A549 (cell line): ENCODE results near the gene DZIP3.

ENCODE experiments used
- CEBPB ChIP-seq, 2 experiments: fragments of >200 bp in 1 of 2; sonication (Bioruptor Twin) in 1 of 2; formaldehyde crosslinking in 1 of 2; IDR thresholded peaks; 2 replicates each; pipeline ENCODE4 v1.6.1; 2012 to 2016
- CTCF ChIP-seq: fragments of >200 bp; sonication (Bioruptor Twin); formaldehyde crosslinking; IDR thresholded peaks from 3 replicates; pipeline ENCODE4 v1.5.1; 2016
- HMGXB4 ChIP-seq: fragments of 250-450 bp; sonication (Bioruptor Pico); IDR thresholded peaks from 2 replicates; pipeline ENCODE4 v1.5.0; 2021; ENCODE audit warnings: mild to moderate bottlenecking, moderate library complexity, borderline replicate concordance
- POLR2A ChIP-seq: IDR thresholded peaks from 2 replicates; pipeline ENCODE4 v1.6.1; 2012; ENCODE audit warnings: mild to moderate bottlenecking, low read length

GRCh38 chr3:108546692-108547091 lies 42.8 kb upstream of the DZIP3 start:
- TF ChIP-seq HMGXB4 (no peak), CEBPB (IDR thresholded peaks at IDR 0.05) (no peak), POLR2A (no peak), CTCF (no peak)
